ENCODE results near the gene CXCL6.

The CXCL6 gene

GRCh38 chr4:73811841-73812240 lies 24.6 kb upstream of the CXCL6 start:
- no peak for DNase-seq (ENCODE audit: low read depth)
- TF ChIP-seq, protein P1, sequence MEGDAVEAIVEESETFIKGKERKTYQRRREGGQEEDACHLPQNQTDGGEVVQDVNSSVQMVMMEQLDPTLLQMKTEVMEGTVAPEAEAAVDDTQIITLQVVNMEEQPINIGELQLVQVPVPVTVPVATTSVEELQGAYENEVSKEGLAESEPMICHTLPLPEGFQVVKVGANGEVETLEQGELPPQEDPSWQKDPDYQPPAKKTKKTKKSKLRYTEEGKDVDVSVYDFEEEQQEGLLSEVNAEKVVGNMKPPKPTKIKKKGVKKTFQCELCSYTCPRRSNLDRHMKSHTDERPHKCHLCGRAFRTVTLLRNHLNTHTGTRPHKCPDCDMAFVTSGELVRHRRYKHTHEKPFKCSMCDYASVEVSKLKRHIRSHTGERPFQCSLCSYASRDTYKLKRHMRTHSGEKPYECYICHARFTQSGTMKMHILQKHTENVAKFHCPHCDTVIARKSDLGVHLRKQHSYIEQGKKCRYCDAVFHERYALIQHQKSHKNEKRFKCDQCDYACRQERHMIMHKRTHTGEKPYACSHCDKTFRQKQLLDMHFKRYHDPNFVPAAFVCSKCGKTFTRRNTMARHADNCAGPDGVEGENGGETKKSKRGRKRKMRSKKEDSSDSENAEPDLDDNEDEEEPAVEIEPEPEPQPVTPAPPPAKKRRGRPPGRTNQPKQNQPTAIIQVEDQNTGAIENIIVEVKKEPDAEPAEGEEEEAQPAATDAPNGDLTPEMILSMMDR (IDR thresholded peaks at IDR 0.05; ENCODE audit: low read length, missing control alignments): no peak
- H3K4me3 ChIP-seq (replicated peaks; ENCODE audit: low read depth, low read length): no peak overlapping the region

- TF ChIP-seq, protein P1 (IDR thresholded peaks at IDR 0.05; ENCODE audit: low read length, missing control alignments): no peak
- H3K4me3 ChIP-seq (replicated peaks; ENCODE audit: low read depth, low read length): no peak overlapping the region
- DNase-seq (ENCODE audit: low read depth): no peak
Measured at GRCh38 chr4:73814679-73815078, 21.8 kb upstream of the CXCL6 start.

- peak; percentile 18 for DNase-seq (ENCODE audit: low read depth)
- H3K4me3 ChIP-seq (replicated peaks; ENCODE audit: low read depth, low read length): no peak overlapping the region
- TF ChIP-seq, protein P1 (IDR thresholded peaks at IDR 0.05; ENCODE audit: low read length, missing control alignments): no peak
Measured at GRCh38 chr4:73815145-73815544, 21.3 kb upstream of the CXCL6 start.

GRCh38 chr4:73816814-73817213 lies 19.7 kb upstream of the CXCL6 start:
- peak; percentile 81 for DNase-seq (ENCODE audit: low read depth)
- no peak overlapping the region for H3K4me3 ChIP-seq (replicated peaks; ENCODE audit: low read depth, low read length)

GRCh38 chr4:73817341-73817740 lies 19.1 kb upstream of the CXCL6 start:
- no peak for DNase-seq (ENCODE audit: low read depth)
- no peak overlapping the region for H3K4me3 ChIP-seq (replicated peaks; ENCODE audit: low read depth, low read length)
- TF ChIP-seq, protein P1 (IDR thresholded peaks at IDR 0.05; ENCODE audit: low read length, missing control alignments): no peak

More at GRCh38 chr4:73816814-73817213, 19.7 kb upstream of the CXCL6 start:
- TF ChIP-seq, protein P1 (IDR thresholded peaks at IDR 0.05; ENCODE audit: low read length, missing control alignments): no peak

- TF ChIP-seq, protein P1 (IDR thresholded peaks at IDR 0.05; ENCODE audit: low read length, missing control alignments): no peak
- DNase-seq (ENCODE audit: low read depth): no peak
- no peak overlapping the region for H3K4me3 ChIP-seq (replicated peaks; ENCODE audit: low read depth, low read length)
Measured at GRCh38 chr4:73821325-73821724, 15.2 kb upstream of the CXCL6 start.

DNA sequence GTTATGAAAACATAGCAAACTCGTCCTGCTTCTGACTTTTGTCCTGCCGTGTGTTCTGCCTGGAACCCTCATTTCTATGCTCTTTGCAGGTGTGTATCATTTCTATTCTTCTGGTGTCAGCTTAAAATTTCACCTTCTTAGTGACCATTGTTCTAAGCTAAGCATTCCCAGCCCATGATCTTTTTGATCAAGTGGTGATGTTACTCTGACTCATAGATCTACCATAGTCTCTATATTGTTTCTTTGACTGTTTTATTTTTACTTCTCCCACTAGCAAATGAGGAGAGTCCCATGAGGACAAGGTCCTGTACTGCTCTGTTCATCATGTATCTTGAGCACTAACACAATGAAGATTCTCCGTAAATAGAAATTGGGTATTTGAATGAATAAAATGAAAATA lies 14.1 kb upstream of the CXCL6 start:
- TF ChIP-seq, protein P1 (IDR thresholded peaks at IDR 0.05; ENCODE audit: low read length, missing control alignments): no peak
- no peak for DNase-seq (ENCODE audit: low read depth)

More for the DNA sequence above, 14.1 kb upstream of the CXCL6 start:
- no peak overlapping the region for H3K4me3 ChIP-seq (replicated peaks; ENCODE audit: low read depth, low read length)

Data from fibroblast of pulmonary artery (primary cell).